Measurements from ENCODE around the gene COL26A1. TPM values are rescaled to one million over a fixed set of nuclear protein-coding genes. Genes with fewer than 3 reads are reported as not detected.

The COL26A1 gene
- total RNA-seq, 1 experiment from 2014 or later, result not detected

- H3K36me3 ChIP-seq (ENCODE audit: insufficient read depth, low read length), result no peaks in the 10 kb centered on the region
- H3K9me3 ChIP-seq (ENCODE audit: low read length), result no peaks in the 10 kb centered on the region
- no peaks in the 10 kb centered on the region for H3K4me1 ChIP-seq (ENCODE audit: low read length)
- H3K4me2 ChIP-seq (ENCODE audit: low read depth, low read length, poor library complexity, severe bottlenecking), result no peak overlapping the region
- H3K27ac ChIP-seq (ENCODE audit: low read length), result no peak overlapping the region
- H2AFZ ChIP-seq (ENCODE audit: low read length), result no peak overlapping the region
- H3K9me2 ChIP-seq (replicated peaks; ENCODE audit: insufficient read depth, low read length), result no peaks in the 10 kb centered on the region
- DNase-seq, result no peak
- H4K20me1 ChIP-seq (ENCODE audit: insufficient read depth, low read depth, low read length), result no peaks in the 10 kb centered on the region
- no peaks in the 10 kb centered on the region for H3K79me2 ChIP-seq (ENCODE audit: low read length)
- H3K4me3 ChIP-seq (ENCODE audit: low read length), result no peak overlapping the region
- no peaks in the 10 kb centered on the region for H3K27me3 ChIP-seq (ENCODE audit: low read length)
- no peak overlapping the region for H3K9ac ChIP-seq (ENCODE audit: low read length)
Measured at GRCh38 chr7:101377189-101377736, 14.6 kb downstream of the COL26A1 start.

GRCh38 chr7:101378751-101379174 lies 16.1 kb downstream of the COL26A1 start:
- Histone ChIP-seq H4K20me1 (ENCODE audit: insufficient read depth, low read depth, low read length) (no peaks in the 10 kb centered on the region), H3K4me2 (ENCODE audit: low read depth, low read length, poor library complexity, severe bottlenecking) (no peak overlapping the region), H3K27ac (ENCODE audit: low read length) (no peak overlapping the region), H3K9me3 (ENCODE audit: low read length) (no peaks in the 10 kb centered on the region), H3K36me3 (ENCODE audit: insufficient read depth, low read length) (no peaks in the 10 kb centered on the region), H3K9ac (ENCODE audit: low read length) (no peak overlapping the region), H2AFZ (ENCODE audit: low read length) (no peak overlapping the region), H3K79me2 (ENCODE audit: low read length) (no peaks in the 10 kb centered on the region), H3K27me3 (ENCODE audit: low read length) (no peaks in the 10 kb centered on the region), H3K4me1 (ENCODE audit: low read length) (no peaks in the 10 kb centered on the region), H3K4me3 (ENCODE audit: low read length) (no peak overlapping the region), H3K9me2 (replicated peaks; ENCODE audit: insufficient read depth, low read length) (no peaks in the 10 kb centered on the region)
- DNase-seq, result no peak

- Histone ChIP-seq H2AFZ (ENCODE audit: low read length) (no peak overlapping the region), H3K9me2 (replicated peaks; ENCODE audit: insufficient read depth, low read length) (no peaks in the 10 kb centered on the region), H3K27me3 (ENCODE audit: low read length) (no peaks in the 10 kb centered on the region), H3K4me3 (ENCODE audit: low read length) (no peak overlapping the region), H3K9ac (ENCODE audit: low read length) (no peak overlapping the region), H3K9me3 (ENCODE audit: low read length) (no peaks in the 10 kb centered on the region), H3K36me3 (ENCODE audit: insufficient read depth, low read length) (no peaks in the 10 kb centered on the region), H3K4me2 (ENCODE audit: low read depth, low read length, poor library complexity, severe bottlenecking) (no peak overlapping the region), H4K20me1 (ENCODE audit: insufficient read depth, low read depth, low read length) (no peaks in the 10 kb centered on the region), H3K79me2 (ENCODE audit: low read length) (no peaks in the 10 kb centered on the region), H3K4me1 (ENCODE audit: low read length) (no peaks in the 10 kb centered on the region), H3K27ac (ENCODE audit: low read length) (no peak overlapping the region)
- DNase-seq, result no peak
Measured at GRCh38 chr7:101379302-101379701, 16.6 kb downstream of the COL26A1 start.

- no peak for DNase-seq
- no peaks in the 10 kb centered on the region for H3K4me1 ChIP-seq (ENCODE audit: low read length)
- H3K36me3 ChIP-seq (ENCODE audit: insufficient read depth, low read length), result no peaks in the 10 kb centered on the region
- no peak overlapping the region for H2AFZ ChIP-seq (ENCODE audit: low read length)
- no peak overlapping the region for H3K4me2 ChIP-seq (ENCODE audit: low read depth, low read length, poor library complexity, severe bottlenecking)
- H3K9me2 ChIP-seq (replicated peaks; ENCODE audit: insufficient read depth, low read length), result no peaks in the 10 kb centered on the region
- H3K27ac ChIP-seq (ENCODE audit: low read length), result no peak overlapping the region
- no peaks in the 10 kb centered on the region for H3K9me3 ChIP-seq (ENCODE audit: low read length)
- no peaks in the 10 kb centered on the region for H4K20me1 ChIP-seq (ENCODE audit: insufficient read depth, low read depth, low read length)
- no peaks in the 10 kb centered on the region for H3K79me2 ChIP-seq (ENCODE audit: low read length)
- H3K9ac ChIP-seq (ENCODE audit: low read length), result no peak overlapping the region
- H3K27me3 ChIP-seq (ENCODE audit: low read length), result no peaks in the 10 kb centered on the region
- no peak overlapping the region for H3K4me3 ChIP-seq (ENCODE audit: low read length)
Measured at GRCh38 chr7:101381549-101382111, 19.0 kb downstream of the COL26A1 start.

- Histone ChIP-seq H3K79me2 (ENCODE audit: low read length) (no peaks in the 10 kb centered on the region), H3K36me3 (ENCODE audit: insufficient read depth, low read length) (no peaks in the 10 kb centered on the region), H3K27ac (ENCODE audit: low read length) (no peak overlapping the region), H3K9me2 (replicated peaks; ENCODE audit: insufficient read depth, low read length) (no peaks in the 10 kb centered on the region), H3K9me3 (ENCODE audit: low read length) (no peaks in the 10 kb centered on the region), H3K4me1 (ENCODE audit: low read length) (no peaks in the 10 kb centered on the region), H3K27me3 (ENCODE audit: low read length) (no peaks in the 10 kb centered on the region), H3K4me3 (ENCODE audit: low read length) (no peak overlapping the region), H2AFZ (ENCODE audit: low read length) (no peak overlapping the region), H3K9ac (ENCODE audit: low read length) (no peak overlapping the region), H4K20me1 (ENCODE audit: insufficient read depth, low read depth, low read length) (no peaks in the 10 kb centered on the region), H3K4me2 (ENCODE audit: low read depth, low read length, poor library complexity, severe bottlenecking) (no peak overlapping the region)
- DNase-seq, result no peak
Measured at GRCh38 chr7:101382937-101383336, 20.3 kb downstream of the COL26A1 start.

GRCh38 chr7:101386177-101386557 lies 23.5 kb downstream of the COL26A1 start:
- DNase-seq, result no peak
- Histone ChIP-seq H2AFZ (ENCODE audit: low read length) (no peak overlapping the region), H3K4me3 (ENCODE audit: low read length) (no peak overlapping the region), H3K27ac (ENCODE audit: low read length) (no peak overlapping the region), H3K9me2 (replicated peaks; ENCODE audit: insufficient read depth, low read length) (no peaks in the 10 kb centered on the region), H3K4me2 (ENCODE audit: low read depth, low read length, poor library complexity, severe bottlenecking) (no peak overlapping the region), H3K79me2 (ENCODE audit: low read length) (no peaks in the 10 kb centered on the region), H3K9ac (ENCODE audit: low read length) (no peak overlapping the region), H3K36me3 (ENCODE audit: insufficient read depth, low read length) (no peaks in the 10 kb centered on the region), H3K27me3 (ENCODE audit: low read length) (no peaks in the 10 kb centered on the region), H3K4me1 (ENCODE audit: low read length) (peaks cover 7% of the 10 kb centered on the region), H3K9me3 (ENCODE audit: low read length) (no peaks in the 10 kb centered on the region), H4K20me1 (ENCODE audit: insufficient read depth, low read depth, low read length) (no peaks in the 10 kb centered on the region)

GRCh38 chr7:101386558-101387231 lies 24.0 kb downstream of the COL26A1 start:
- H3K4me2 ChIP-seq (ENCODE audit: low read depth, low read length, poor library complexity, severe bottlenecking), result no peak overlapping the region
- H3K4me3 ChIP-seq (ENCODE audit: low read length), result no peak overlapping the region
- no peaks in the 10 kb centered on the region for H3K9me2 ChIP-seq (replicated peaks; ENCODE audit: insufficient read depth, low read length)
- no peak for DNase-seq
- no peaks in the 10 kb centered on the region for H3K9me3 ChIP-seq (ENCODE audit: low read length)
- H3K9ac ChIP-seq (ENCODE audit: low read length), result no peak overlapping the region
- H3K4me1 ChIP-seq (ENCODE audit: low read length), result peaks cover 9% of the 10 kb centered on the region
- no peak overlapping the region for H2AFZ ChIP-seq (ENCODE audit: low read length)
- H4K20me1 ChIP-seq (ENCODE audit: insufficient read depth, low read depth, low read length), result no peaks in the 10 kb centered on the region
- no peak overlapping the region for H3K27ac ChIP-seq (ENCODE audit: low read length)
- H3K36me3 ChIP-seq (ENCODE audit: insufficient read depth, low read length), result no peaks in the 10 kb centered on the region
- H3K27me3 ChIP-seq (ENCODE audit: low read length), result no peaks in the 10 kb centered on the region
- no peaks in the 10 kb centered on the region for H3K79me2 ChIP-seq (ENCODE audit: low read length)

- Histone ChIP-seq H3K27ac (ENCODE audit: low read length) (no peak overlapping the region), H3K9me2 (replicated peaks; ENCODE audit: insufficient read depth, low read length) (no peaks in the 10 kb centered on the region), H2AFZ (ENCODE audit: low read length) (peak overlapping the region; percentile 36; the same call in 1 of the 2 replicates), H3K36me3 (ENCODE audit: insufficient read depth, low read length) (no peaks in the 10 kb centered on the region), H3K4me3 (ENCODE audit: low read length) (no peak overlapping the region), H3K4me1 (ENCODE audit: low read length) (peaks cover 9% of the 10 kb centered on the region), H3K27me3 (ENCODE audit: low read length) (no peaks in the 10 kb centered on the region), H3K4me2 (ENCODE audit: low read depth, low read length, poor library complexity, severe bottlenecking) (peak overlapping the region; percentile 26), H4K20me1 (ENCODE audit: insufficient read depth, low read depth, low read length) (no peaks in the 10 kb centered on the region), H3K9ac (ENCODE audit: low read length) (peak overlapping the region; percentile 29; the same call in 1 of the 2 replicates), H3K79me2 (ENCODE audit: low read length) (no peaks in the 10 kb centered on the region), H3K9me3 (ENCODE audit: low read length) (no peaks in the 10 kb centered on the region)
- peak; percentile 65 for DNase-seq
Measured at GRCh38 chr7:101390901-101391301, 28.2 kb downstream of the COL26A1 start.

Measured in Karpas-422 (cell line).